ENCODE data around the gene NOTCH2.

The NOTCH2 gene

GRCh38 chr1:119873135-119874015 lies 196.1 kb downstream of the NOTCH2 start:
- Histone ChIP-seq H3K4me3 (ENCODE audit: low read length) (no peak overlapping the region), H3K36me3 (ENCODE audit: insufficient read depth, low read length) (no peaks in the 10 kb centered on the region), H3K27me3 (ENCODE audit: insufficient read depth, low read length) (peaks cover 6% of the 10 kb centered on the region), H2AFZ (ENCODE audit: low read depth, low read length) (no peak overlapping the region), H3K9me3 (ENCODE audit: low read length) (no peaks in the 10 kb centered on the region), H3K4me1 (ENCODE audit: insufficient read depth, low read length) (no peaks in the 10 kb centered on the region)

DNA sequence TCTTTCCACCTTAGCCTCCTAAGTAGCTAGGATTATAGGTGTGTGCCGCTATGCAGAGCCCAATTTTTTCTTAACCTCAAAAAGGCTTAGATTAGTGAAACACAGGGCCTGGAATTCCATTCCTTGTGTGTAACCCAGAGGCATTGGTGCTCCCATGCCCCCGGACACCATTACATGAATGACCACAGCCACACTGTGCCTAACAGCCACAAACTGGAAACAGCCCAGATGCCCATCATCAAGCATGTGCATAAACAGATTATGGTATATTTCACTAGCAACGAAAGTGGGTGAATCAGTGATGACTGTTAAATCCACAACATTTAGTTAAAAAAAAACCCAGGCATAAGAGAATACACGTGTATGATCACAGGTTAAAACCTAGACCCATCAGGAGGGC lies 197.6 kb downstream of the NOTCH2 start:
- Histone ChIP-seq H3K36me3 (ENCODE audit: insufficient read depth, low read length) (no peaks in the 10 kb centered on the region), H3K27me3 (ENCODE audit: insufficient read depth, low read length) (peaks cover 8% of the 10 kb centered on the region), H3K9me3 (ENCODE audit: low read length) (no peaks in the 10 kb centered on the region), H2AFZ (ENCODE audit: low read depth, low read length) (peak overlapping the region; percentile 87), H3K4me3 (ENCODE audit: low read length) (no peak overlapping the region), H3K4me1 (ENCODE audit: insufficient read depth, low read length) (no peaks in the 10 kb centered on the region)

DNA sequence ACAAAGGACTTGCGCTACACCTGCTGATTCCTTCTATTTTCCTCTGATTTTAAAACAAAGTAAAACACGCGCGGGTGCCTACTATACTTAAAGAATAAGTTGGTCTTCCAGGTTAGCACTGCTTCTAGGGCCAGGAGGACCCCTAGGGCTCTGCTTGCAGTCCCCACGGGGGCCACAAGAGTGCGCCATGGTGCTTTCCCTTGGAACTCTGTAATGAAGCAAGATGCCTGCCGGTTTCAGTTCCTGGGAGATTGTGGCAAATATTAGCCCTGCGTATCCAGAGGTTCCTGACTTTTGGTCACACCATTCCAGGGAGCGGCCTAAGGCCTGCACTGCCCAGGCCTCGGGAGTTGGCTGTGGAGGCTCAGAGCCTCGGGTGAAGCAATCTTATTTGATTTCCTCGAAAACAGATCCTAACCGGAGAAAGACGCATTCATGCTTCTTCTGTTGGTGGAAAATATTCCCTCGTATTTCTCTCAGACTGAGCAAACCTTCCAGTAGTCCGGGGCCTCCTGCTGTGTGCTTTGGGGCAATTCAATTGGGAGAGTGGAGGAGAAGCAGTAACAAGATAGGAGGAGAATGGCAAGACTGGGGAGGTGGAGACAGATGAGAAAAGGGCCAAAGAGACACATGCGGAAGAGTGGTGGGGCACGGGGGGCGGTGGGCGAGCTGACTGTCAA lies 198.4 kb downstream of the NOTCH2 start:
- Histone ChIP-seq H3K36me3 (ENCODE audit: insufficient read depth, low read length) (no peaks in the 10 kb centered on the region), H3K27me3 (ENCODE audit: insufficient read depth, low read length) (peaks cover 12% of the 10 kb centered on the region), H3K4me3 (ENCODE audit: low read length) (no peak overlapping the region), H3K9me3 (ENCODE audit: low read length) (no peaks in the 10 kb centered on the region), H2AFZ (ENCODE audit: low read depth, low read length) (peak overlapping the region; percentile 87), H3K4me1 (ENCODE audit: insufficient read depth, low read length) (no peaks in the 10 kb centered on the region)

GRCh38 chr1:119869995-119870394 lies 199.5 kb downstream of the NOTCH2 start:
- Histone ChIP-seq H3K4me1 (ENCODE audit: insufficient read depth, low read length) (no peaks in the 10 kb centered on the region), H2AFZ (ENCODE audit: low read depth, low read length) (no peak overlapping the region)

DNA sequence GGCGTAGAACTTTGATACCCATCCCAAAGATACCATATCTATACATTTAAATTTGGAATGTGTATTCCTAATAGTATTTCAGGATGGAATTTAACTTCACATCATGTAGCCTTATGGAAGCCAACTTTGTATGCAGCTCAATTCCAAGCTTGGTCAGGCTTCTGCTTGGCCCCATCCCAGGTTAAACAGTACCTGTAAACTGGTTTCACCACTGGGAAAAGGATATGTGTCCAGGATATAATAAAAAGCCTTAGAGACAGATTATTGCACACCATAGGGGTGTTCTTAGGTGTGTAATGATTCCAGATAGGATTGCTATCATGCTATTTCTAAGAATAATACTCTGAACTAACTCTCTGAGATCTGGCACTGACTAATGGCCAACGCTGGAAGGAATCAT lies 201.3 kb downstream of the NOTCH2 start:
- peaks cover 12% of the 10 kb centered on the region for H3K27me3 ChIP-seq (ENCODE audit: insufficient read depth, low read length)
- no peak overlapping the region for H3K4me3 ChIP-seq (ENCODE audit: low read length)
- no peaks in the 10 kb centered on the region for H3K9me3 ChIP-seq (ENCODE audit: low read length)

More at GRCh38 chr1:119869995-119870394, 199.5 kb downstream of the NOTCH2 start:
- peaks cover 12% of the 10 kb centered on the region for H3K27me3 ChIP-seq (ENCODE audit: insufficient read depth, low read length)
- H3K36me3 ChIP-seq (ENCODE audit: insufficient read depth, low read length): no peaks in the 10 kb centered on the region
- no peak overlapping the region for H3K4me3 ChIP-seq (ENCODE audit: low read length)
- H3K9me3 ChIP-seq (ENCODE audit: low read length): no peaks in the 10 kb centered on the region

DNA sequence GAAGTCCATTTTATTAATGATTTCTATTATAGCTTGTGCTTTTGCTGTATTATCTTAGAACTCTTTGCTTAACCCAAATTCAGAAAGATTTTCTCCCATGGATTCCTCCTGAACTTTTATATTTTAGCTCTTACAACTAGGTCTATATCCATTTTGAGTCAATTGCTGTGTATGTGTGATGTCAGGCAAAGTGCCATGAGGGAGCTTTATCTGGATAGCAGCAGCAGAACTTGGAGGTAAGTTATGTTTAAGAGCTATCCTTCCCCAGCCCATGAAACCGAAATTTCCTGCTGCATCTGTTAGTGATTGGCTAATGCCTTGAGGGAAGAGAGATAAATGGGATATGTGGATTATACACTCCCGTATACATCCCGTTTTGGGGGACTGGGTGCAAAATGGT lies 203.0 kb downstream of the NOTCH2 start:
- Histone ChIP-seq H3K36me3 (ENCODE audit: insufficient read depth, low read length) (no peaks in the 10 kb centered on the region), H2AFZ (ENCODE audit: low read depth, low read length) (no peak overlapping the region), H3K27me3 (ENCODE audit: insufficient read depth, low read length) (peaks cover 8% of the 10 kb centered on the region), H3K9me3 (ENCODE audit: low read length) (no peaks in the 10 kb centered on the region), H3K4me1 (ENCODE audit: insufficient read depth, low read length) (no peaks in the 10 kb centered on the region), H3K4me3 (ENCODE audit: low read length) (no peak overlapping the region)

More for the DNA sequence above, 201.3 kb downstream of the NOTCH2 start:
- H2AFZ ChIP-seq (ENCODE audit: low read depth, low read length): no peak overlapping the region
- no peaks in the 10 kb centered on the region for H3K4me1 ChIP-seq (ENCODE audit: insufficient read depth, low read length)
- no peaks in the 10 kb centered on the region for H3K36me3 ChIP-seq (ENCODE audit: insufficient read depth, low read length)

DNA sequence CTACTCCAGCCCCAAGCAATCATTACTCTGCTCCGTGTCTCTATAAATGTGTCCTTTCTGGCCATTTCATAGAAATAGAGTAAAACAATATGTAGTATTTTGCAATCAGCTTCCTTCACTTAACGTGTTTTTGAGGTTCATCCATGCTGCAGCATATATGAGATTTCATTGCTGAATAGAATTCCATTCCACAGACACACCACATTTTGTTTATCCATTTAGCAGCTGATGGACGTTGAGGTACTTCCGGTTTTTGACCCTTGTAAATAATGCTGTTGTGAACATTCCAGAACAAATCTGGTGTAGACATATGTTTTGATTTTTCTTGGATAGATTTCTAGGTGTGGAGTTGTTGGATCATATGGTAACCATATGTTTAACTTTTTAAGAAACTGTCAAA lies 203.8 kb downstream of the NOTCH2 start:
- H3K27me3 ChIP-seq (ENCODE audit: insufficient read depth, low read length): peaks cover 8% of the 10 kb centered on the region
- no peak overlapping the region for H3K4me3 ChIP-seq (ENCODE audit: low read length)
- H3K4me1 ChIP-seq (ENCODE audit: insufficient read depth, low read length): no peaks in the 10 kb centered on the region
- H2AFZ ChIP-seq (ENCODE audit: low read depth, low read length): no peak overlapping the region
- no peaks in the 10 kb centered on the region for H3K9me3 ChIP-seq (ENCODE audit: low read length)
- H3K36me3 ChIP-seq (ENCODE audit: insufficient read depth, low read length): no peaks in the 10 kb centered on the region

- Histone ChIP-seq H3K4me3 (ENCODE audit: low read length) (no peak overlapping the region), H3K36me3 (ENCODE audit: insufficient read depth, low read length) (no peaks in the 10 kb centered on the region), H2AFZ (ENCODE audit: low read depth, low read length) (no peak overlapping the region), H3K9me3 (ENCODE audit: low read length) (no peaks in the 10 kb centered on the region), H3K4me1 (ENCODE audit: insufficient read depth, low read length) (no peaks in the 10 kb centered on the region), H3K27me3 (ENCODE audit: insufficient read depth, low read length) (peaks cover 6% of the 10 kb centered on the region)
Measured at GRCh38 chr1:119862276-119862675, 207.2 kb downstream of the NOTCH2 start.
